Measurements from ENCODE around the gene IZUMO1.

IZUMO1 gene

DNA sequence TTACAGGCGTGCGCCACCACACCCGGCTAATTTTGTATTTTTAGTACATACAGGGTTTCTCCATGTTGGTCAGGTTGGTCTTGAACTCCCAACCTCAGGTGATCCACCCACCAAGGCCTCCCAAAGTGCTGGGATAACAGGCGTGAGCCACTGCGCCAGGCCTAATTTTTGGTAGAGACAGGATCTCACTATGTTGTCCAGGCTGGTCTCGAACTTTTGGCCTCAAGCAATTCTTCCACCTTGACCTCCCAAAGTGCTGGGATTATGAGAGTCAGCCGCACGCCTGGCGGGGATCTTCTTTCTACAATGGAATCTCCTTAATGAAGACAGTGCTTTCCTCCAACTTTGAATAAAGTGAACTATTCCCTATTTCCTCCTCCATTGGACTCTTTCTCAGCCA lies 12.1 kb downstream of the IZUMO1 start:
- DNase-seq (ENCODE audit: low read depth), result no peak
- H3K4me3 ChIP-seq (ENCODE audit: low read depth, low read length), result no peak overlapping the region
- TF ChIP-seq MYC (IDR thresholded peaks at IDR 0.05; ENCODE audit: low read depth, low read length) (no peak), POLR2A (IDR thresholded peaks at IDR 0.05; ENCODE audit: extremely low read depth, insufficient read length) (no peak)
- TF ChIP-seq, protein P1, sequence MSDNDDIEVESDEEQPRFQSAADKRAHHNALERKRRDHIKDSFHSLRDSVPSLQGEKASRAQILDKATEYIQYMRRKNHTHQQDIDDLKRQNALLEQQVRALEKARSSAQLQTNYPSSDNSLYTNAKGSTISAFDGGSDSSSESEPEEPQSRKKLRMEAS (IDR thresholded peaks at IDR 0.05; ENCODE audit: low read depth, low read length), result no peak
- TF ChIP-seq, protein P2, sequence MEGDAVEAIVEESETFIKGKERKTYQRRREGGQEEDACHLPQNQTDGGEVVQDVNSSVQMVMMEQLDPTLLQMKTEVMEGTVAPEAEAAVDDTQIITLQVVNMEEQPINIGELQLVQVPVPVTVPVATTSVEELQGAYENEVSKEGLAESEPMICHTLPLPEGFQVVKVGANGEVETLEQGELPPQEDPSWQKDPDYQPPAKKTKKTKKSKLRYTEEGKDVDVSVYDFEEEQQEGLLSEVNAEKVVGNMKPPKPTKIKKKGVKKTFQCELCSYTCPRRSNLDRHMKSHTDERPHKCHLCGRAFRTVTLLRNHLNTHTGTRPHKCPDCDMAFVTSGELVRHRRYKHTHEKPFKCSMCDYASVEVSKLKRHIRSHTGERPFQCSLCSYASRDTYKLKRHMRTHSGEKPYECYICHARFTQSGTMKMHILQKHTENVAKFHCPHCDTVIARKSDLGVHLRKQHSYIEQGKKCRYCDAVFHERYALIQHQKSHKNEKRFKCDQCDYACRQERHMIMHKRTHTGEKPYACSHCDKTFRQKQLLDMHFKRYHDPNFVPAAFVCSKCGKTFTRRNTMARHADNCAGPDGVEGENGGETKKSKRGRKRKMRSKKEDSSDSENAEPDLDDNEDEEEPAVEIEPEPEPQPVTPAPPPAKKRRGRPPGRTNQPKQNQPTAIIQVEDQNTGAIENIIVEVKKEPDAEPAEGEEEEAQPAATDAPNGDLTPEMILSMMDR (IDR thresholded peaks at IDR 0.05; ENCODE audit: low read depth, low read length), result no peak

DNA sequence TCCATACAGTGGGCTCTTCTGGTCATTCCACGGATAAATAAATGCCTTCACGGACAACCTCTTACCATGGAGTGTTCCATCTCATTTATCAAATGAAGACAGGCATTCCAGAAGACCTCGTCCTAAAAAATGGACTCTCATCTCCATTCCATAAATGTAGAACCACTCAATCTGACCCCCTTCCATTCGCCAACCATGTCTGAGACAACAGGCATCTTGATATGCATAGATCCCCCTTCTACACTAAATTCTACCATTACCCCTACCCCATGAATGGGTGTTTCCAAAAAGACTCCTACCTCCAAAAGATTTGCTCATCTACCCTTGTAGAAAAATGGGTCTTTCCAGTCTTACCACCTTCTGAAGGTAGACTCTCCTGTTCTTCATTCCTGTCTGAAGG lies 15.3 kb downstream of the IZUMO1 start:
- TF ChIP-seq, protein P2 (IDR thresholded peaks at IDR 0.05; ENCODE audit: low read depth, low read length), result no peak
- TF ChIP-seq POLR2A (IDR thresholded peaks at IDR 0.05; ENCODE audit: extremely low read depth, insufficient read length) (no peak), MYC (IDR thresholded peaks at IDR 0.05; ENCODE audit: low read depth, low read length) (no peak)
- TF ChIP-seq, protein P1 (IDR thresholded peaks at IDR 0.05; ENCODE audit: low read depth, low read length), result no peak
- H3K4me3 ChIP-seq (ENCODE audit: low read depth, low read length), result no peak overlapping the region
- no peak for DNase-seq (ENCODE audit: low read depth)

DNA sequence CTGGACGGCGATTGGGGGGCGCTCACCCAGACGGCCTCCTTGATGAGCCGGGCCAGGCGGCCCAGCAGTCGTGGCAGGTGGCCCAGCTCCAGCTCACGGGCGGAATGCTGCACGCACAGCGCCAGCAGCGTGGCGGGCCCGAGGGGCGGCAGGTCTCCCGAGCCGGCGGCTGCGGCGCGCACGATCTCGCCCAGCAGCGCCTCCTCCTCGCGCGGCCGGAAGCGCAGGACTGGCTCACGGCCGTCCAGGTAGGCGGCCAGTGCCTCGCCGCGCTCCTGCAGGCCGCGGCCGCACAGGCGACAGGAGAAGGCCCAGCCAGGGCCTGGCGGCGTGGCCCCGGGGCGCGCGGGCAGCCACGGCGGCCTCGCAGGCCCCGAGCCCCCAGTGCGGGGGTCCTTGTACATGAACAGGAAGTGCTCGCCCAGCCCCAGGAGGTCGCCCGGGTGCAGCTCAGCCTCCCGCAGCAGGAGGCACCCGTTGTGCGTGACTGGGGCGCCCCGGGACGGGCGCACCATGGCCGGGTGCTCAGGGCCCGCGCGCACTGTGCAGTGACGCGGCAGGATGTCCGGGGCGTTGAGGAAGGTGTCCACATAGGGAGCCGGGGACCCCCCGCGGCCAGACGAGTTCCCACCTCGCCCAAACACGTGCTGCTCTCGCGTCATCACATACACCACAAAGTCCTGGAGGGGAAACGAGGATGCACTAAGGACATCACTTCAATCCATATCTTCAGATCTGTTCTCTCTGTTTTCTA lies 17.6 kb downstream of the IZUMO1 start:
- DNase-seq (ENCODE audit: low read depth), result no peak
- TF ChIP-seq MYC (IDR thresholded peaks at IDR 0.05; ENCODE audit: low read depth, low read length) (no peak), POLR2A (IDR thresholded peaks at IDR 0.05; ENCODE audit: extremely low read depth, insufficient read length) (no peak)
- TF ChIP-seq, protein P1 (IDR thresholded peaks at IDR 0.05; ENCODE audit: low read depth, low read length), result no peak
- TF ChIP-seq, protein P2 (IDR thresholded peaks at IDR 0.05; ENCODE audit: low read depth, low read length), result no peak
- no peak overlapping the region for H3K4me3 ChIP-seq (ENCODE audit: low read depth, low read length)

DNA sequence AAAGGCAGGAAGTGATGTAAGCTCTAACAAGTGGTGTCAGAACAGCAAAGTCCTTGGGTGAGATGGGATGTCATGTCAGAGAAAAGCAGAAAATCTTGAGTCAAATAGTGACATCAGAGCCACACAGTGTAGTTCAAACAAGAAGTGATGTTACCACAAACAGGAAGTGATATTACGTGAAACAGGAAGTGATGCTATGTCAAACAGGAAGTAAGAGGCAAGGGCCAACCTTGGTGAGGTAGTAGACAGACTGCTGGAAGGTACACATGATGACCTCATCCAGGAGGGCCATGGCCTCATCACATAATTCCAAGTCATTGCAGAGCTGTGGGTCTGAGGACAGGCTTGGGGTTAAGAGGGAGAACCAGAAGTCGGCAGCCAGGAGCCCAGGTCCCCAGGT lies 20.2 kb downstream of the IZUMO1 start:
- peak; percentile 86 for DNase-seq (ENCODE audit: low read depth)
- TF ChIP-seq, protein P2 (IDR thresholded peaks at IDR 0.05; ENCODE audit: low read depth, low read length), result no peak
- H3K4me3 ChIP-seq (ENCODE audit: low read depth, low read length), result no peak overlapping the region

DNA sequence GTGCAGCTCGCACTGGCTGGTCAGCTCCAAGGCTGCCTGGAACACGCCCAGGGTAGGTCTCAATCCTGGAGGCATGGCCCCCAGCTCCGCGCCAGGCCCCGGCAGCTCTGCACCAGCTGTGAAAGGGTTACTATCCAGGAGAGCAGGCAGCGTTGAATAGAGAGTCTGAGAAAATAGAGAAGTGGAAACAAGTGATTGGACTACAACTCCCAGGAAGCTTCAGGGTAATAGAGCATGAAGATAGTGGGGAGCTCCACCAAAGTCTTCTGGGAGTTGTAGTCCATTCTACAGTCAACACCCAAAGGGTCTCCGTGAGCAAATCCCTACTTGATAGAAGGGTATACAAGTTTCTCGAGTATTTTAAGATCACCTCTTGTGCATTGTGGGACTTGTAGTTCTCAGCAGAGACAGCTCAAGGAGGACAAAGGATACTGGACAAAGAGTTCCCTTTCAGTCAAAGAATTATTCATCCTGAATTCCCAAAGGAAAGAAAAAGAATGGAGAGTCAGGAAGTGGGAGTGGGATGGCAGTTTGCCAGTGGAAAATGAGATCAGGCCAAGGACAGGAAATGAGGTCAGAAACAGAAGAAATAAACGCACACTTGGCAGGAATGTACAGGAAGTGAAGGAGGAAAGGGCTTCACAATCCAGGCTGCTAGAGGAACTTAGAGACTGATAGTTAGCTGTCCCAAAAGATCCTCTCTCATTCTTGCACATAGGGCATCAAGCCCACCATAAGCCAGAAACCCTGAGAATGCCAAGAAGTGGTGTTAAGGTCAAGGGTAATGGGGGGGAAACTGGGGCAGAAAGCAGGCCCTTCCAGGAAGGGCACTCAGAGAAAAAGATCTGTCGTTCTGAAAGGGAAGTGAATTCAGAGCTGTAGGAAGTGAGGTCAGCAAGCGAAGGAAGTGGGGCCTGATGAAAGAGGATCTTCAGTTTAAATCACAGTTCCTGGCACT lies 21.6 kb downstream of the IZUMO1 start:
- no peak overlapping the region for H3K4me3 ChIP-seq (ENCODE audit: low read depth, low read length)
- DNase-seq (ENCODE audit: low read depth), result peak; percentile 99
- TF ChIP-seq, protein P2 (IDR thresholded peaks at IDR 0.05; ENCODE audit: low read depth, low read length), result peak; percentile 0
- no peak for TF ChIP-seq POLR2A (IDR thresholded peaks at IDR 0.05; ENCODE audit: extremely low read depth, insufficient read length)
- TF ChIP-seq MYC (IDR thresholded peaks at IDR 0.05; ENCODE audit: low read depth, low read length), result no peak
- TF ChIP-seq, protein P1 (IDR thresholded peaks at IDR 0.05; ENCODE audit: low read depth, low read length), result no peak
